HG03520 (cell line): ENCODE measurements around the gene USP31.

Source experiments
- ATAC-seq: cut with Tn5 transposase; IDR thresholded peaks from one replicate; pipeline ENCODE4 v1.9.1; 2021; ENCODE audit warnings: mild to moderate bottlenecking, moderate library complexity; ENCODE audit not compliant: unreplicated experiment

Gene USP31

GRCh38 chr16:23068079-23068736, 81.0 kb downstream of the USP31 start:
- no peak for ATAC-seq

GRCh38 chr16:23066676-23067075, 82.6 kb downstream of the USP31 start:
- no peak for ATAC-seq

GRCh38 chr16:23064639-23065038, 84.6 kb downstream of the USP31 start:
- no peak for ATAC-seq

GRCh38 chr16:23062524-23062923, 86.7 kb downstream of the USP31 start:
- no peak for ATAC-seq

- ATAC-seq = no peak
Observed at GRCh38 chr16:23061669-23062068, 87.6 kb downstream of the USP31 start.

GRCh38 chr16:23060458-23061320, 88.6 kb downstream of the USP31 start:
- no peak for ATAC-seq

GRCh38 chr16:23059433-23059832, 89.8 kb downstream of the USP31 start:
- no peak for ATAC-seq

- ATAC-seq = no peak
Observed at GRCh38 chr16:23058576-23058975, 90.7 kb downstream of the USP31 start.

- ATAC-seq = no peak
Observed at GRCh38 chr16:23057013-23057596, 92.1 kb downstream of the USP31 start.

GRCh38 chr16:23055481-23055880, 93.8 kb downstream of the USP31 start:
- ATAC-seq = no peak

- no peak for ATAC-seq
Observed at GRCh38 chr16:23052908-23053580, 96.2 kb downstream of the USP31 start.

- ATAC-seq = no peak
Observed at GRCh38 chr16:23052221-23052620, 97.0 kb downstream of the USP31 start.

GRCh38 chr16:23051587-23051986, 97.7 kb downstream of the USP31 start:
- no peak for ATAC-seq

- ATAC-seq = no peak
Observed at GRCh38 chr16:23048164-23048563, 101.1 kb downstream of the USP31 start.

GRCh38 chr16:23045025-23045424, 104.2 kb downstream of the USP31 start:
- no peak for ATAC-seq

- ATAC-seq = no peak
Observed at GRCh38 chr16:23040246-23040645, 109.0 kb downstream of the USP31 start.

GRCh38 chr16:23039118-23039517, 110.1 kb downstream of the USP31 start:
- ATAC-seq = no peak

- no peak for ATAC-seq
Observed at GRCh38 chr16:23035240-23035639, 114.0 kb downstream of the USP31 start.

GRCh38 chr16:23031508-23032098, 117.6 kb downstream of the USP31 start:
- no peak for ATAC-seq

GRCh38 chr16:23029733-23030420, 119.4 kb downstream of the USP31 start:
- no peak for ATAC-seq
